GM18519 (cell line): ENCODE results near the gene DDX10.
"Not testable (repeated sequence)": the region's sequence is repeated elsewhere in the genome, so short reads cannot be mapped to it uniquely, and the experiment has no call there.

Experiments used
- ATAC-seq: cut with Tn5 transposase; IDR thresholded peaks from one replicate; pipeline ENCODE4 v1.9.1; 2021; ENCODE audit warnings: mild to moderate bottlenecking, moderate library complexity; ENCODE audit not compliant: unreplicated experiment, low FRiP score

DDX10 gene

DNA sequence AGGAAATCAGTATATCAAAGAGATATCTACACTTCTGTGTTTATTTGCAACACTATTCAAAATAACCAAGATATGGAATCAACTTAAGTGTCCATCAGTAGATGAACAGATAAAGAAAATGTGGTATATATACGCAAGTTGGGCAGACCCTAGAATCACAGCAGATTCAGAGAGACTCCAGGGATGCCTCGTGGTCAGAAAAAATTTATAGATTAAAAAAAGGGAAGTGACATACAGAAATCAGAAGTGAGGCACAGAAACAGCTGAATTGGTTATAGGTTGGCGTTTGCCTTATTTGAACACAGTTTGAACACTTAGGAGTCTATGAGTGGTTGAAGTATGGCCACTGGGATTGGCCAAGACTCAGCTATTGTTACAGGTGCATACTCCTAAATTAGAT lies 10.8 kb upstream of the DDX10 start:
- not testable (repeated sequence) for ATAC-seq

DNA sequence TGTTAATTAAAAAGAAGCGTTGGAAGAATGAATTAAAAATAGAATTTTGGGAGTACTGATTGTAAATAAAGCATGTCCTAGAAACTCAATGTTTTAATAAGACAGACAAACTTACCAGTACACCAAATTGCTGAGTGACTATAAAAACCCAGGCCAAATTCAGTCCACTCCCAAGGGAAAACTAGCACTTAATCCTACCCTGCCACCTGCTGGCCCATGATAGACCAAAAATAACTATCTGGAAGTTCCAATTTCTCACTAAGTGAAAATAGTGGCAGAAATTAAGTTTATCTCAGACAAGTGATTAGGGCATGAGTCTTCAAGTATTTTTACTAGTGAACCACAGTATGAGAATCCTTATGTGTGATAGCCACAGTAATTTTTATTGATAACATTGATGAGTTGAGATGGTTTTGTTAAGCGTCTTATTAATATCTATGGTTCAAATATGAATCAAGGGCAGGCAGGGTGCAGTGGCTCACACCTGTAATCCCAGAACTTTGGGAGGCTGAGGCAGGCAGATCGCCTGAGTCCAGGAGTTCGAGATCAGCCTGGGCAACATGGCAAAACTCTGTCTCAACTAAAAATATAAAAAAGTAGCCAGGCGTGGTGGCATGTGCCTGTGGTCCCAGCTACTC lies 9.8 kb upstream of the DDX10 start:
- ATAC-seq = no peak

GRCh38 chr11:108662700-108663099 lies 2.2 kb upstream of the DDX10 start:
- no peak for ATAC-seq

GRCh38 chr11:108663154-108663877 lies 1.6 kb upstream of the DDX10 start:
- ATAC-seq = peak; percentile 36

- ATAC-seq = no peak
Measured at GRCh38 chr11:108666373-108666772, 1.5 kb downstream of the DDX10 start.

GRCh38 chr11:108669286-108669685 lies 4.4 kb downstream of the DDX10 start:
- ATAC-seq = no peak

DNA sequence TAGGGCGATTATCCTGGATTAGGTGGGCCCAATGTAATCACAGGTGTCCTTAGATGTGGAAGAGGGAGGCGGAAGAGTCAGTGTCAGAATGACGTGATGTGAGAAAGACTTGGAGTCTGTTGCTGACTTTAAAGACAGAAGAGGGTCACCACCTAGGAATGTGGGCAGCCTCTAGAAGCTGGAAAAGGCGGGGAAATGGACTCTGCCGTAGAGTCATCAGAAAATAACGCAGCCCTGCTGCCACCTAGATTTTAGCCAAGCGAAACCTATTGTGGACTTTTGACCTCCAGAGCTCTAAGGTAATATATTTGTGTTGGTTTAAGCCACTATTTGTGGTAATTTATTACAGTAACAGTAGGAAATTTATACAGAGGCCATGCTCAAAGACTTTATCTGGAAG lies 4.8 kb downstream of the DDX10 start:
- no peak for ATAC-seq

DNA sequence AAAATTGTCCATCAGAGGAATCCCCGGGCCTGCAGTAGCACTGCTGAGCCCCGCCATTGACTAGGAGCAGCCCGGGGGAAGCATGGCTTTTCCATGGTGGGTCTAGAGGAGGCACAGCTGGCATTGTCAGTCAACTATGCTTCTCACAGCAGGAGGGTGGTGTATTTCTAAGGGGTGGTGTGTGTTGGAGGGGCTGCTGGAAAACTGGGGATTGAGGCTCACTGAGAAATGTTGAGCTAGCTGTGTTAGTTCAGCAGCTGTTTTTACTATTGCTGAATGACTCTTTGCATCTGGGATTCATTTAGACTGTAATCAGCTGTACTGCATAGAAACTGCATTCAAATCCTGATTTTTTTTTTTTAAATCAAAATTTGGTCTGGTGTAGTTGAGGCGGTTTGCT lies 5.6 kb downstream of the DDX10 start:
- ATAC-seq = no peak

- no peak for ATAC-seq
Measured at GRCh38 chr11:108672113-108672512, 7.2 kb downstream of the DDX10 start.

DNA sequence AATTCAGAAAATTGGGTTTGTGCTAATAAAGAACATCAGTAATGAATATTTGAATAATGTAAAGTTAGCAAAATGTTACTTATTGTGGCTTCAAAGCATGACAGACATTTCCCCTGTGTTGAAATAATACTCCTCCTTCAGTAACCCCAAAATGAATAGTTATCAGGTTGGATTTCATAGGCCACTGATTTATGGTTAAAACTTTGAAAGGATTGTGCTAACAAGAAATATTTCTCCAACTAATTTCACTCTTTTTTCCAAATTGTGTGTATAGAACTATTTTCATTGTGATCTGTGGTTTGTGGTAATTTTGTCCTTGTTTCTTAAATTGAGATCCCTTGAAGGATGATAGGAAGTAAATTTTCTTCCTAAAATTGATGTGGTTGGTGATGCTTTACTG lies 7.9 kb downstream of the DDX10 start:
- ATAC-seq = no peak

DNA sequence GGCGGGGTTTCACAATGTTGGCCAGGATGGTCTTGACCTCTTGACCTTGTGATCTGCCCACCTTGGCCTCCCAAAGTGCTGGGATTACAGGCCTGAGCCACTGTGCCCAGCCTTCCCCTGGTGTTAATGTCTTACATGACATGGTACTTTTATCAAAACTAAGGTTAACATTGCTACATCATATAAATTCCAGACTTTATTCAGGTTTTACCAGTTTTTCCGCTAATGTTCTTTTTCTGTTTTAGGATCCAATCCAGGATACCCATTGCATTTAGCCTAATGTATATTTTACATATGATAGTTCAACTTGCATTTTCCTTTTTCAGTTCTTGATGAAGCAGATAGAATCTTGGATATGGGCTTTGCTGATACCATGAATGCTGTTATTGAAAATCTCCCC lies 14.2 kb downstream of the DDX10 start:
- ATAC-seq = no peak

GRCh38 chr11:108680271-108680670 lies 15.4 kb downstream of the DDX10 start:
- no peak for ATAC-seq

- no peak for ATAC-seq
Measured at GRCh38 chr11:108685419-108686130, 20.7 kb downstream of the DDX10 start.

GRCh38 chr11:108693852-108694251 lies 29.0 kb downstream of the DDX10 start:
- ATAC-seq = no peak

GRCh38 chr11:108694846-108695245 lies 30.0 kb downstream of the DDX10 start:
- no peak for ATAC-seq

- peak; percentile 79 for ATAC-seq
Measured at GRCh38 chr11:108697872-108698473, 33.1 kb downstream of the DDX10 start.

DNA sequence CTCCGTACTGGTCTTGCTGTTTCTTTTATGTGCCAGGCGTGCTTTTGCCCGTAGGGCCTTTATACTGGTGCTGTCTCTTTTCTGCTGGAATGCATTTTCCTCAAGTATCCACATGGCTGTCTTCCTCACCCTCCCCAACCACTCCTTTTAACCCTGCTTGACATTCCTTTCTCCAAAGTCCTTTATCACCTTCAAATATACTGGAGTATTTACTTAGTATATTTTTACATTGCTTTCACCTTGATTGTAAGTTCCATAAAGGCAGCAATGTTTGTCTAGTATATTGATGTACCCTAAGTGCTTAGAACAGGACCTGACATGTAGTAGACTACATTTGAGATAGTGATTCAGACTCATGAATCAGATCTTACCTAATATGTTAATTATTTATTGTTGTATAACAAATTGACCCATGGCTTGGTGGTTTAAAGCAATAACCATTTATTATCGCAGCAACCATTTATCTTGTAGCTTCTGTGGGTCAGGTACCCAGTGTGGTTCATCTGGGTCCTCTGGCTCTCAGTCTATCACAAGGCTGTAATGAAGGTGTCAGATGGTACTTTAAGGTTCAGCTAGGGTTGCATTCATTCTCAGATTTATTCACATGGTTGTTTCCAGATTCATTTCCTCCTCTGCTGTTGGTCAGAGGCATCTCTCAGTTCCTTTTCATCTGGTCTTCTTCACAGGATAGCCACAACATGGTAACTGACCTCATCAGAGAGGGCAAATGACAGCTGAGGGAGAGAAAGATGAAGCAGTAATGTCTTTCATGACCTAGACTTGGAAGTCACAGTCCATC lies 34.2 kb downstream of the DDX10 start:
- no peak for ATAC-seq

DNA sequence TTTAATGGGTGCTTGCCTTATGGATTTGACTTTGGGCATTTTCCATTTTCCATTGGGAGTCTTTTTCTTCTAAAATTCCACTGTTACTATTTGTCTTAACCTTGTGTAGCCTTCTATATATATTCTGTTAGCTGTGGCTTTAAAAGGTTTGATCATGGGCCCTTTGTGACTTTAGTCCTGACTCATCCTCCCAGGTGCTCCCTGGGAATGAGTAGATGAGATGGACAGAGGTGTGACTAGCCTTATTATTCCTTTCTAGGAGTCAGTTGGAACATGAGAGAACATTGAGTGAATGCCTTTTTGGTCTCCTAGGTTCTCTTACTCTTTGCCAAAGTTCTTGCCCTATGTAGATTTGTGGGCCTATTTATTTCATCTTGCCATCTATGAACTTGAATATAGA lies 39.0 kb downstream of the DDX10 start:
- ATAC-seq = no peak

GRCh38 chr11:108705061-108705460 lies 40.2 kb downstream of the DDX10 start:
- no peak for ATAC-seq

DNA sequence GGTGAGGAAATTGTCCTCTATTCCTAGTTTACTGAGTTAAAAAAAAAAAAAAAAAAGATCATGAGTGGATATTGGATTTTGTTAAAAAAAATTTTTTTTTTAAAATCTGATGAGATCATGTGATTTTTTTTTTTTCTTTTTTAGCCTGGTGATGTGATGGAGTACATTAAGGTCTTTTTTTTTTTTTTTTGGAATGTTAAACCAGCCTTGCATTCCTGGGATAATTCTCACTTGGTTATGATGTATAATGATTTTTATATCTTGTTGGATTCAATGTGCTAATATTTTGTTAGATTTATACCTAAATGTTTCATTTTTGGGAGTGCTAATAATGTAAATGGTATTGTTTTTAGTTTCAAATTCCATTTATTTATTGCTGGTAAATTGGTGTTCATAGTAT lies 43.3 kb downstream of the DDX10 start:
- no peak for ATAC-seq

DNA sequence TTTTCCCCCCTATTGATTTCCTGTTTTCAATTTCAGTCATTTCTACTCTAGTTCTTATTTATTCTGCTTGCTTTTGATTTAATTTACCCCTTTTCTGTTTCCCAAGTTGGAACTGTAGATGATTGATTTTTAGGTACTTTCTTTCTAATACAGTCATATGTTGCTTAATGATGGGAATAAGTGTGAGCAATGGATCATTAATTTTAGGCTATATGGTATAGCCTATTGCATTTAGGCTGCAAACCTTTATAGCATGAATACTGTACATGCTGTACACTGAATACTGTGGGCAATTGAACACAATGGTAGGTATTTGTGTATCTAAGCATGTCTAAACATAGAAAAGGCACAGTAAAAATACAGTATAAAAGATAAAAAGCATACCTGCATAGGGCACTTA lies 44.9 kb downstream of the DDX10 start:
- no peak for ATAC-seq
